Uterus (tissue), 4 donors: ENCODE results near the gene MAP2. TPM values are rescaled to one million over a fixed set of nuclear protein-coding genes. Genes with fewer than 3 reads are reported as not detected.
"Not testable (repeated sequence)": the region's sequence is repeated elsewhere in the genome, so short reads cannot be mapped to it uniquely, and the experiment has no call there.

ENCODE experiments used
- DNase-seq, 2 donors: peaks; one replicate each; pipeline ENCODE4 v3.0.0-alpha.2; 2019 to 2020
- H3K27ac ChIP-seq, 2 donors: fragments of 200-600 bp; sonication (generic); 1 replicate in 1 of 2; 2 replicates in 1 of 2; pipeline ENCODE4 v1.5.1; 2016 to 2018
- H3K27me3 ChIP-seq, 2 donors: fragments of 200-600 bp; sonication (generic); one replicate each; pipeline ENCODE4 v1.5.1; 2018 to 2019; ENCODE audit warnings: control low read depth in 1 of 2
- H3K36me3 ChIP-seq, 2 donors: fragments of 200-600 bp; sonication (generic); one replicate each; pipeline ENCODE4 v1.5.1; 2019; ENCODE audit warnings: control low read depth in 1 of 2
- H3K4me1 ChIP-seq, 2 donors: fragments of 200-600 bp; sonication (generic); one replicate each; pipeline ENCODE4 v1.5.1; 2018 to 2019; ENCODE audit warnings: control low read depth in 1 of 2
- H3K4me3 ChIP-seq, 2 donors: fragments of 200-600 bp; sonication (generic); 1 replicate in 1 of 2; 2 replicates in 1 of 2; pipeline ENCODE4 v1.5.1; 2018 to 2019; ENCODE audit warnings: mild to moderate bottlenecking in 1 of 2
- H3K9me3 ChIP-seq, 2 donors: fragments of 200-600 bp; sonication (generic); one replicate each; pipeline ENCODE4 v1.5.1; 2019; ENCODE audit warnings: control low read depth in 1 of 2
- POLR2A ChIP-seq, 2 donors: fragments of 450-650 bp; IDR thresholded peaks; one replicate each; pipeline ENCODE4 v1.6.1; 2016; ENCODE audit warnings: antibody characterized with exemption in 2 of 2, mild to moderate bottlenecking in 1 of 2, moderate library complexity in 1 of 2
- intact Hi-C: fragments of 100-400 bp; cut with DNase I; formaldehyde crosslinking; loops from one replicate; pipeline ENCODE4 v1.15.1; 2023; ENCODE audit warnings: low total_unique reads
- total RNA-seq, 4 donors: library from RNA; depleted of rRNA in 3 of 4; stranded (reverse); fragments of >200 nt in 3 of 4; gene quantifications; one replicate each; pipeline versions ENCODE4 v1.1.0 to v1.2.4, GENCODE V29; 2014 to 2023
- TF ChIP-seq, protein P1 (sequence below), 4 experiments: fragments of 200-600 bp in 2 of 4; fragments of 450-650 bp in 2 of 4; sonication (generic) in 2 of 4; IDR thresholded peaks; one replicate each; pipeline ENCODE4 v1.5.1; 2016 to 2019; ENCODE audit warnings: antibody characterized with exemption in 4 of 4, mild to moderate bottlenecking in 2 of 4, moderate library complexity in 1 of 4
- donor health status: DM: yes; HTN: yes; CAD: no.

MAP2 gene
- total RNA-seq, 4 donors from 2014 or later = 4.7 to 18.7 (median 7.6) TPM

DNA sequence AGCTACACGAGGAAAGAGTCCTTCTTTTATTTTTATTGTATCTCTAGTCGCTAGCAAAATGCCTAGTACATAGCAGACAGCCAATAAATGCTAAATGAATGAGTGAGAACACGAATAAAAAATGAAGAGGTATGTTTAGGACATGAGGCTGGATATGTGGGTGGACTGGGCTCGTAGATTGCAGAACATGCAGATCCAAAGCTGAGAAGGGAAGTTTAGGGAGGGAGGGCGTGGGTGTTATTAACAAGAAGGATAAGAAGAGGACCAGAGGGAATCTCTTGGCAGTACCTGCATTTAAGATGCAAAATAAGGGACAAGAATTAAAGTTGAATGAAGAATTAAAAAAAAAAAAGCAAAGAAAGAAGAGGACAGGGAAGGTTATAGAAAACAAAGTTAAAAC lies 161.1 kb downstream of the MAP2 start:
- intact Hi-C loops = no loop called here
- Histone ChIP-seq H3K36me3 (no peaks in the 10 kb centered on the region), H3K4me1 (no peaks in the 10 kb centered on the region), H3K4me3 (no peak overlapping the region), H3K27ac (no peak overlapping the region), H3K27me3 (no peaks in the 10 kb centered on the region), H3K9me3 (no peaks in the 10 kb centered on the region)
- no peak for TF ChIP-seq POLR2A (IDR thresholded peaks at IDR 0.05)
- TF ChIP-seq, protein P1, sequence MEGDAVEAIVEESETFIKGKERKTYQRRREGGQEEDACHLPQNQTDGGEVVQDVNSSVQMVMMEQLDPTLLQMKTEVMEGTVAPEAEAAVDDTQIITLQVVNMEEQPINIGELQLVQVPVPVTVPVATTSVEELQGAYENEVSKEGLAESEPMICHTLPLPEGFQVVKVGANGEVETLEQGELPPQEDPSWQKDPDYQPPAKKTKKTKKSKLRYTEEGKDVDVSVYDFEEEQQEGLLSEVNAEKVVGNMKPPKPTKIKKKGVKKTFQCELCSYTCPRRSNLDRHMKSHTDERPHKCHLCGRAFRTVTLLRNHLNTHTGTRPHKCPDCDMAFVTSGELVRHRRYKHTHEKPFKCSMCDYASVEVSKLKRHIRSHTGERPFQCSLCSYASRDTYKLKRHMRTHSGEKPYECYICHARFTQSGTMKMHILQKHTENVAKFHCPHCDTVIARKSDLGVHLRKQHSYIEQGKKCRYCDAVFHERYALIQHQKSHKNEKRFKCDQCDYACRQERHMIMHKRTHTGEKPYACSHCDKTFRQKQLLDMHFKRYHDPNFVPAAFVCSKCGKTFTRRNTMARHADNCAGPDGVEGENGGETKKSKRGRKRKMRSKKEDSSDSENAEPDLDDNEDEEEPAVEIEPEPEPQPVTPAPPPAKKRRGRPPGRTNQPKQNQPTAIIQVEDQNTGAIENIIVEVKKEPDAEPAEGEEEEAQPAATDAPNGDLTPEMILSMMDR (IDR thresholded peaks at IDR 0.05) = no peak
- no peak for DNase-seq

DNA sequence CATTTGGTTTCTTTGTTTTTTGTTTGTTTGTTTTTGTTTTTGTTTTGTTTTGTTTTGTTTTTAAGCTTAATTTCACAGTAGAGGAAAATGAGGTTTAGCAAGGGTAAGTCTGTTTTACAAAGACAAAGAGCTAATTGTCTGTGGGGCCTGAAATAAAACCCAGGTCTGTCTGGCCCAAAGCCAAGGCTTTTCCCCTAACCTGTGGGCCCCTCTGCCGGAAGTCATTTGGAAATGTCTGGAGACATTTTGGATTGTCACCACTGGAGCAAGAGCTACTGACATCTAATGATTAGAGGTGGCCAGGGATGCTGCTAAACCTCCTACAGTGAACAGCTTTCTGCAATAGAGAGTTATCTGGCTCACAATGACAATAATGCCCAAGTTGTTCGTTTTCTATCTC lies 167.2 kb downstream of the MAP2 start:
- no peaks in the 10 kb centered on the region for H3K4me1 ChIP-seq
- TF ChIP-seq POLR2A (IDR thresholded peaks at IDR 0.05) = no peak
- TF ChIP-seq, protein P1 (IDR thresholded peaks at IDR 0.05) = no peak
- H3K9me3 ChIP-seq = no peaks in the 10 kb centered on the region
- H3K36me3 ChIP-seq = no peaks in the 10 kb centered on the region
- no peak overlapping the region for H3K27ac ChIP-seq
- intact Hi-C loops = no loop called here
- H3K4me3 ChIP-seq = no peak overlapping the region
- no peak for DNase-seq
- no peaks in the 10 kb centered on the region for H3K27me3 ChIP-seq

DNA sequence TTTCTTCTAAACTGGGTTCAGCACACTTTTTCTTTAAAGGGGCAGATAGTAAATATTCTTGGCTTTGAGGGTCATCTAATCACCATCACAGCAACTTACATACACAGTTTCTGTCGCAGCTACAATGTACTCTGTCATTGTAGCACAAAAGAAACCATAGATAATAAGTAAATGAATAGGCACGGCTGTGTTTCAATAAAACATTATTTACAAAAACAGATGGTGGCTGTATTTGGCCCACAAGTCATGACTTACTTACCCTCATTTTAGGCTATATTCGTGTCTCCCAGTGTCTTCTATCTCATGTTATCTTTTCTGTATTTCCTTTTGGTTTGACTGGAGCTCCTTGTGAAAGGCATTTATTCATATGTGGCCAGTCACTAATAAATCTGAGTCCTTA lies 168.3 kb downstream of the MAP2 start:
- TF ChIP-seq, protein P1 (IDR thresholded peaks at IDR 0.05) = no peak
- TF ChIP-seq POLR2A (IDR thresholded peaks at IDR 0.05) = no peak
- no peak for DNase-seq
- Histone ChIP-seq H3K36me3 (no peaks in the 10 kb centered on the region), H3K27me3 (no peaks in the 10 kb centered on the region), H3K27ac (no peak overlapping the region), H3K4me3 (no peak overlapping the region), H3K4me1 (no peaks in the 10 kb centered on the region), H3K9me3 (no peaks in the 10 kb centered on the region)
- intact Hi-C loops = no loop called here

DNA sequence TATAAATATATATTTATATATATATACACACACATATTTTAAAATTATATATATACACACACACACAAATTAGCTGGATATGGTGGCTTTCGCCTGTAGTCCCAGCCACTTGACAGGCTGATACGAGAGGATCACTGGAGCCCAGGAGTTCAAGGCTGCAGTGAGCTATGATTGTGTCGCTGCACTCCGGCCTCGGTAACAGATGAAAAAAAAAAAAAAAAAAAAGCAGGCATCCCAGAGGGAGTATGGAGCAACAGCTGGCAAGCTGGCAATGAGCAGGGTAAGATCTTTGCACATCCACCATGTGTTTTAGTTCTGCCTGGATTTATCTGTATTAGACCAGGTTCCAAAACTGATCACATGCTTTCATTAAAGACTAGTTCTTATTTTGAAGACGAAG lies 170.1 kb downstream of the MAP2 start:
- TF ChIP-seq POLR2A (IDR thresholded peaks at IDR 0.05) = no peak
- TF ChIP-seq, protein P1 (IDR thresholded peaks at IDR 0.05) = no peak
- no peaks in the 10 kb centered on the region for H3K27me3 ChIP-seq
- no peaks in the 10 kb centered on the region for H3K36me3 ChIP-seq
- no peaks in the 10 kb centered on the region for H3K4me1 ChIP-seq
- no peaks in the 10 kb centered on the region for H3K9me3 ChIP-seq
- H3K27ac ChIP-seq = no peak overlapping the region
- intact Hi-C loops = no loop called here
- H3K4me3 ChIP-seq = no peak overlapping the region
- DNase-seq = no peak

DNA sequence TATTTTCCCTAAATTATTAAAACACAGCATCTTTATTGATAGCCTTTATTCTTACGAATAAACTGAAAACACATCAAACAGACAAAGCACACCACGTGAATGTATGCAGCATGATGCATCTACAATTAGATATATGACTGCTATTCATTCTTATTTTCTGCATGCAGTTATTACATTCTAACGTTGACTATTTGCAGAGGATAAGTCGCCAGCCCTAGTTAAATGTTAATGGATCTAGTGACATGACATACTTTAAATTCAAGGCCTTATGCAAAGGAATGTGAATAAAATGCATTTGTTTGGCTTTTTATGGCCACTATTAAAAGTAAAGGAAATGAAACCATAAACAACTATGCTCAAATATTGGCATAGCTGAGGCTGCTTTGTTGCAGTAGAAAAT lies 172.4 kb downstream of the MAP2 start:
- intact Hi-C loops = no loop called here
- Histone ChIP-seq H3K4me1 (no peaks in the 10 kb centered on the region), H3K36me3 (no peaks in the 10 kb centered on the region), H3K4me3 (no peak overlapping the region), H3K27ac (no peak overlapping the region), H3K9me3 (no peaks in the 10 kb centered on the region), H3K27me3 (no peaks in the 10 kb centered on the region)
- no peak for DNase-seq
- TF ChIP-seq POLR2A (IDR thresholded peaks at IDR 0.05) = no peak
- TF ChIP-seq, protein P1 (IDR thresholded peaks at IDR 0.05) = no peak

DNA sequence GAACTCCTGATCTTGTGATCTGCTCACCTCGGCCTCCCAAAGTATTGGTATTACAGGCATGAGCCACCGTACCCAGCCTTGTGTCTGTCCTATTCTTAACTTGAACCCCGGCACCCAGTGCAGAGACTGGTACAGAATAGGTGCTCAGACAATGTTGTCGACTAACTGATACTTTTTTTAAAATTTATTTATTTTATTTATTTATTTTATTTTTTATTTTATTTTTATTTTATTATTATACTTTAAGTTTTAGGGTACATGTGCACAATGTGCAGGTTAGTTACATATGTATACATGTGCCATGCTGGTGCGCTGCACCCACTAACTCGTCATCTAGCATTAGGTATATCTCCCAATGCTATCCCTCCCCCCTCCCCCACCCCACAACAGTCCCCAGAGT lies 174.4 kb downstream of the MAP2 start:
- H3K27ac ChIP-seq, H3K9me3 ChIP-seq, H3K36me3 ChIP-seq, H3K27me3 ChIP-seq, H3K4me3 ChIP-seq, H3K4me1 ChIP-seq, DNase-seq, intact Hi-C loops: not testable (repeated sequence)
